GM18499 (cell line): ENCODE measurements around the gene NTN5.
"Not testable (repeated sequence)": the region's sequence is repeated elsewhere in the genome, so short reads cannot be mapped to it uniquely, and the experiment has no call there.

ENCODE experiments used
- ATAC-seq: cut with Tn5 transposase; IDR thresholded peaks from one replicate; pipeline ENCODE4 v1.9.1; 2021; ENCODE audit warnings: moderate number of reproducible peaks; ENCODE audit not compliant: insufficient read depth, unreplicated experiment

NTN5 gene

DNA sequence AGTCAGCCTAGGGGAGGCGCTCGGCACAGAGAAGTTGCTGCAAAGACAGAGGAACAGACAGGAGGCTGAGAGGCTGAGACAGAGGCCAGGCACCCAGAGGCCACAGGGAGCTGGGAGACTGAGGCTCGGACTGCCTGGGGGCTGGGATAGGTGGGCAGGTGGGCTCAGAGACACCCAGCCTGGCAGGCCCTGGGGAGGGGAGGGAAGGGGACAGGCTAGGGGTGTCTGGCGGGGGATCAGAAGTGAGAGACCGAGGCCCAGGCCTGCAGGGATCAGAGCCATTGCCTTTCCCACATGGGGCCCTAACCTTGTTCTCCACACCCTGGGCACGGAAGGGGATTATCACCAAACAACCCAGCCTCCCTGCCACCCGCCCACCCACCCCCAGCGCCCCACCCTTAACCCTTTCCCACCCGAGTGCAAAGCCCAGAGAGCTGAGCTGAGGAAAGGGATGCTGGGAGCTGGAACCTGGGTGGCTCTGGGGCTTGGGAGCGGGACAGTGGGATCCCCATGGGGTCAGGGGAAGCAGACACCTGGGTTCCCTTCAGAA, 1.3 kb downstream of the NTN5 start:
- ATAC-seq = no peak

DNA sequence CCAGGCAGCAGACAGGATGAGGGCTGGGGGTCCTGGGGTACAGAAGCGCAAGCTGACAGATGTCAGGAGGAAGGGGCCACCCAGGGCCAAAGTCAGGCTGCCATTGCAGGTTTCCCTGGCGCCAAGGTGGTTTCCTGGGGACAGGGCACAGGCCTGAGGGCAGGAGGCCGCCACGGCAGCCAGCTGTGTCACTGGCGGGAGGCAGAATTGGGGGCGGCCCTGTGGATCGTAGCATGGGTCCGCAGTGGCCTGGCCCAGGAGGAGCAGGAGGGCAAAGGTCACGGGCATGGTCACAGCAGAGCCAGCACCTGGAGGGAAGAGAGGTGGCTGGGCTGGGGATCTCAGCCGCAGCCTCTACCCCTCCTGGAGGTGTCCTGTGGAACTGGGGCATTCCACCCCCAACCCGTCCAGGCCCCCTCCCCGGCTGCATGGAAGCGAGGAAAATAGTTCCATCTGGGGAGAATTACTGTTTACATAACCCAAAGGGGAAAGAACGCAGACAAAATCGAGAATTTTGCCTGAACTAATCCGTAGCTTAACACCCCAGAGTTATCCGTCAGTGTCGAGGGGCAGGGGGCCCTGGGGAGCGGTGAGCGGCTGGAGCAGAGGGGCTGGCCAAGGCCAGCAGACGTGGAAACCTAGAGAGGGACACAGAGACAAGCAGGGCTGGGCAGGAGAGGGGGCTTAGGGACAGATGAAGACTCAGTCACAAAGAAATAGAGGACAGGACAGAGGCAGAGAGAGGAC, 1.9 kb downstream of the NTN5 start:
- no peak for ATAC-seq

GRCh38 chr19:48669903-48670668, 2.7 kb downstream of the NTN5 start:
- ATAC-seq = no peak

DNA sequence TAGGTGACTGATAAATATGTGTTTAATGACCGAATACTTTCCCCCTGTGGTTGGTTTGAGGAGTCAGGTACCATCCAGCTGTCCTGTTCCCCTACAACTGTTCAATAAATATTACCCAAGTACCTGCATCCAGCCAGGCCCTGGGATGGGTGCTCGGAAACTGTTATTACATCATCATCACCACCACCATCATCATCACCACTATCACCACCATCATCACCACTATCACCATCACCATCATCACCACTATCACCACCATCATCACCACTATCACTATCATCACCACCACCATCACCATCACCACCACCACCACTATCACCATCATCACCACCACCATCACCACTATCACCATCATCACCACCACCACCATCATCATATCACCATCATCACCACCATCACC, 4.1 kb downstream of the NTN5 start:
- ATAC-seq = no peak

- ATAC-seq = no peak
Measured at GRCh38 chr19:48668332-48668731, 4.5 kb downstream of the NTN5 start.

DNA sequence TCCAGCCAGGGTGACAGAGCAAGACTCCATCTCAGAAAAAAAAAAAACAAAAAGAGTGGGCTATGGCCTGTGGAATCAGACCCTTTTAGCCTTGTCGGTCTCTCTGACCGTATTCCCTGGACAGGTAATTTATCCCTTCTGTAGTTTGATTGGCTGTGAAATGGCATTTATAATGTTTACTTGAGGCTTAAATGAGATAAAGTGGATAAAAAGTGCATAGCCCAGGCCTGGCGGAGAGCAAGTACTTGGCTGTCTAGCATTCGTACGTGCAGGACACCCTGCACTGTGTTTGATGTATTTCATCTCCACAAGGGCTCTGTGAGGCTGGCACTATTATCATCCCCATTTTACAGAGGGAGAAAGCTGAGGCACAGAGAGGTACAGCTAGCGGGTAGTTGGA, 7.0 kb downstream of the NTN5 start:
- ATAC-seq = no peak

- ATAC-seq = no peak
Measured at GRCh38 chr19:48664476-48664875, 8.3 kb downstream of the NTN5 start.

- ATAC-seq = no peak
Measured at GRCh38 chr19:48663667-48664066, 9.2 kb downstream of the NTN5 start.

DNA sequence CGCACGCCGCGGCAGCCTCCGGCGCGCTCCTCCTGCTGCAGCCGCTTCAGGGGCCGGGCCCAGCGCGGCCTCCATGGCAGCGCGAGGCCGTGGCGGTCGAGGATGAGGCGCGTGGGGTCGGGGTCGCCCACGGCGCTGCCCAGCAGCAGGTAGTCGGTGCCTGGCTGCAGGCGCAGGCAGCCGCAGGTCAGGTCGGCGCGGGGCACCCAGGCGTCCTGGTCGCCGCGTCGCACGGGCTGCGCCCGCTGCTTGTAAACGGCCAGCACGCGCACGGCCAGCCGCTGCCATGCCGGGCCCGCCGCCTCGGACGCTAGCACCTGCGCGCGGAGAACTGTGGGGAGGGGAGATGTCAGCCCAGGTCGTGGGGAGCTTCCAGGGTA, 11.1 kb downstream of the NTN5 start:
- no peak for ATAC-seq

DNA sequence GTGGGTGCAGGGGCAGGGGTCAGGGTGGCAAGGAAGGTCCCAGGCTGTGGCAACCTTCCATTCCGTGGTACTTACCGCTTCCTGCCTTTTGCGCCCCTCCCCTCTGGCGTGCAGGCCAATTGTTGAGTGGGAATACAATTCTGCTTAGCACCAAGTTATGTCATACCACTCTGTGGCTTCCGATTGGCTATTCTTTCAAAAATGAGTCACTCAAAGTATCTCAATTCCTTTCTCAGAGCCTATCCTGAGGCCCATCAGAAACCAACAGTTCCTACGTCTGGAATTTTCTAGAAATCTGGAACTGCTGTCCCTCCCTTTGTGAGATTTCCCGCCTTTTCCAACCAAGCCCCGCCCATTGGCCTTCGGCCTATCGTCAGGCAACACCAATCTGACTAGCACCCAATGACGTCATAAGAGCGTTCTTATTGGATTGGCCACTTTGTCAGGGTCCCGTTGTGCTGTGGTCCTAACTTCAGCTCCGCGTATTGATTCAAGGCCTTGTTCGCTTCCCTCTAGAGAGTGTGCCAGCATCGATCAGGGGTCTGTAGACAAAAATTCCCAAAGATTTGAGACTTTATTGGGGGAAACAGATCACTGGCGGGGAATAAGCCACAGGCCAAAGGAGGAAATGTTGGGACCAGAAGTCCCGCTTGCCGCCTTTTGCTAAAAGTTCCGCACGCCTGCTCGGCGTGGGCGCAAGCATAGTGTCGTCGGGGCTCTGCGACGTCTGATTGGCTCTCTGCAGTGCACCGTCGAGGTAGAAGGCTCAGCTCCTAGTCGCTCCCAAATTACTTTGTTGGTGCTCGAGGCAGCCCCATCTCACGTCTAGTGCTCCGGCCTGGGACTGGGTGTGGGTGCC, 11.7 kb downstream of the NTN5 start:
- no peak for ATAC-seq

DNA sequence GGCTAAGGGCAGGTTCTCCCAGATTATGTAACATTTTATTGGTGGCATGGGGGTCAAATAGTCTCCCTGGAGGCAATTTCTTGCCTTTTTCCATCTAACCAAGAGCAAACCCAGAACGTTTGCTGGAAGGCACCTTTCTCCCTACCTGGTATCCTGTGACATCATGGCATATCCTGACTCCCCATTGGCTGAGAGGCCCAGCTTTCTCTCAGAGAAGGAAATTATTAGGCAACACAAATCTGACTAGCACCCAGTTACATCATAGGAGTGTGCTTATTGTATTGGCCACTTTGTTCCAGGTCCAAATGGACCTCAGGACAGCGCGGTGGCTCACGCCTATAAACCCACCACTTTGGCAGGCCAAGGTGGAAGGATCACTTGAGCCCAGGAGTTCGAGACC, 13.0 kb downstream of the NTN5 start:
- ATAC-seq = no peak

- ATAC-seq = no peak
Measured at GRCh38 chr19:48658483-48658882, 14.3 kb downstream of the NTN5 start.

GRCh38 chr19:48657828-48658227, 15.0 kb downstream of the NTN5 start:
- ATAC-seq = not testable (repeated sequence)

GRCh38 chr19:48656840-48657474, 15.9 kb downstream of the NTN5 start:
- no peak for ATAC-seq

DNA sequence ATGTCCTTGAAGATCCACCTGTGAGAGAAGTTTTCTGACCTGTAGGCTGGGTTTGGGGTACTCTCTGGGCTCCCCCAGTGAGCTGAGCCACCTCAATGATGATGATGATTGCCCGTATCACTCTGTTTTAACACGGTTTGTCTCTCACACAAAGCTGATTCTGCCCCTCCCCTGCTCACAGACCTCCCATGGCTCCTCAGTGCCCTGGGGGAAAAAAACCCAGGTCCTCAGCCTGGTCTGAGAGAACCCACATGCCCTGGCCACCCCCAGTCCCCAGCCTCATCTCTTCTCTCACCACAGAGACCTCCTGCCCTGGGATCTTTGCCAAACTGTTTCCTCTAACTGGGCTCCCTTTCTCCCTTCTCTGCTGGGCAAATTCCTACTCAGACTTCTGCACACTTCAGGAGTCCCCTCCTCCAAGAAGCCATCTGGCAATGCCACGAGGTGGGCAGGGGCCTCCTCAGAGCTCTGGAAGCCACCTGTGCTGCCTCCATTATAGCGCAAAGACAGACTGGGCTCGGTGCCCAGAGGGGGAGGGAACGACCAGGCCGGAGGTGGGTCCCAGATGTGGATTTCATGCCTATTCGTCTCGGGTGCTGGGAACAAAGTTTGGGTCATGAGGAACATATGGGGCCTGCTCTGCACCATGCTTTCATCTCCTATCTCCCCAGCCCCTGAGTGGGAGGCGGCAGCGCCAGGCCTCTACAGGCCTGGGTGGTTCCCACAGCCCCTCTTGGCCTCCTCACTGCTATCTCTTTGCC, 18.3 kb downstream of the NTN5 start:
- no peak for ATAC-seq

DNA sequence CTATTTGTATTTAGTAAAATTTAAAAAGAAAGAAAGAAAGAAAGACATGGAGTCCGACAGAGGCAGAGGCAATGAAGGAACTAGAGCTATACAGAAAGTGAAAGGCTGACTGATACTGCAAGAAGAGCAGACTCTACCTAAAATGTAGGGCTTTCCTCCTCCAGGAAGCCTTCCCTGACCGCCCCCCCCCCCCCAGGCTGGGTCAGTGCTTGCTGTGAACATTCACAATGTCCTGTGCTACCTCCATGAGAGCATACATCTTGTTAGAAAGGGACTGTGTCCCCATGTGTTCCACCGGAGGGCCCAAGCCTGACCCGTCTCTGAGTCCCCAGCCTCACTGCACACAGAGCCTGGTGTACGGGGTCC, 21.2 kb downstream of the NTN5 start:
- no peak for ATAC-seq

DNA sequence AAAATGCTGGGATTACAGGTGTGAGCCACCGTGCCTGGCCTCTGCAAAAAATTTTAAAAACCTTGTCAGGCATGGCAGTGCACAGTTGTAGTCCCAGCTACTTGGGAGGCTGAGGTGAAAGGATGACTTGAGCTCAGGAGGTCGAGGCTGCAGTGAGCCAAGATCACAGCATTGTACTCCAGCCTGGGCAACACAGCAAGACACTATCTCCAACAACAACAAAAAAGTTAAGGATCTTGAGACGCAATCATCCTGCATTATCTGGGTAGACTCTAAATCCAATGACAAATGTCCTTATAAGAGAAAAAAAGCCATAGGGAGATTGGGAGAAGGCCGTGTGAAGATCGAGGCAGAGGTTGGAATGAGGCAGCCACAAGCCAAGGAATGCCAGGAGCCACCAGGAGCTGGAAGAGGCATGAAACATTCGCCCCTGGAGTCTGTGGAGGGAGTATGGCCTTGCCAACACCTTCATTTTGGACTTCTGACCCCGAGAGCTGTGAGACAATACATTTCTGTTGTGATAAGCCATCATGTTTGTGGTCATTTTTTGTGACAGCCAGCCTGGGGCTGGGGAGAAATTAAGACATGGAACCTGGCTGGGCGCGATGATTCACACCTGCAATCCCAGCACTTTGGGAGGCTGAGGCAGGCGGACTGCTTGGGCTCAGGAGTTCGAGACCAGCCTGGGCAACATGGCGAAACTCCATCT, 21.7 kb downstream of the NTN5 start:
- no peak for ATAC-seq

DNA sequence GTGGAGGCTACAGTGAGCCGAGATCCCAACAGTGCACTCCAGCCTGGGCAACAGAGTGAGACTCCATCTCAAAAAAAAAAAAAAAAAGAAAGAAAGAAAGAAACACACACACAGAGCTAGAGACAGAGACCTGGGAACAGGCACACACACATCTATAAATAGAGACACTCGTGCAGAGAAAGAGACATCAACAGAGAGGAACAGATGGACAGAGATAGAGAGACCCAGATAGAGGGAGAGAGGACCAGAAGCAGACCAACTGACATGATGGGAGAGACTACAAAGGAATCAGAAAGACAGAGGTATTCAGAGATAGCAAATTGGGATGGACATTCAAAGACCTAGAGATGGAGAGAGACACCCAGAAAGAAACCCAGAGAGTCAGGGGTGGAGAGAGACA, 24.7 kb downstream of the NTN5 start:
- ATAC-seq = no peak

DNA sequence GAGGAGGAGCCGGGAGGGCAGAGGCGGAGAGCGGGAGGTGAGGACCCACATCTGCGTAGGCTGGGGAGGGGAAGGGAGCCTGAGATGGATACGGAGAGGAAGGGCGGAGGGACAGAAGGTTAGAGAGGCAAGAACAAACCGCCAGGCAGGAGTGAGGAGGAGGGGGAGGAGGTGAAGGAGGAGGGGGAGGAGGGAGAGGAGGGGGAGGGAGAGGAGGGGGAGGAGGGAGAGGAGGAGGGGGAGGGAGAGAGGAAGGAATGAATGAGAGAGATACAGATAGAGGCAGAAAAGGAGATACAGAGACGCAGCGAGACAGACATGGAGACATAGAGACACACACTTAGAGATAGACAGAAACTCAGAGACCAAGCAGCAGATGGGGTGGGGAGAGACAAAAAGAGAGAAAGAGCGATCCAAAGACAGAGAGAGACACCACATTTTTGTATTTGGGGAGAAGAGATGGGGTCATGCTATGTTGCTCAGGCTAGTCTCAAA, 26.0 kb downstream of the NTN5 start:
- no peak for ATAC-seq
